Measurements from ENCODE around the gene METTL2A. TPM values are rescaled to one million over a fixed set of nuclear protein-coding genes. Genes with fewer than 3 reads are reported as not detected.

Gene METTL2A
- total RNA-seq, 1 donor from 2014 or later: 36.5 TPM

Other genes with a start within 250 kb of the METTL2A start
- gene EFCAB3, start 43.3 kb upstream of the METTL2A start, total RNA-seq: 0.23 TPM in 1 of 2 replicates, not detected in the other
- gene TLK2, start 54.9 kb downstream of the METTL2A start, total RNA-seq: 44.0 and 50.8 TPM in 2 replicates
- 1.6 TPM in 2 replicates for gene MRC2, start 203.8 kb downstream of the METTL2A start, total RNA-seq